Kidney epithelial cell (primary cell): ENCODE data around the gene C11orf71. TPM values are rescaled to one million over a fixed set of nuclear protein-coding genes. Genes with fewer than 3 reads are reported as not detected.

Experiments
- DNase-seq: peaks from one replicate; pipeline ENCODE4 v3.0.0-alpha.2; 2010; ENCODE audit warnings: low read depth
- H3K27me3 ChIP-seq: 2 replicates; pipeline ENCODE4 v1.6.0; 2011; ENCODE audit warnings: low read length; ENCODE audit not compliant: control insufficient read depth, insufficient read depth
- H3K36me3 ChIP-seq: 2 replicates; pipeline ENCODE4 v1.5.1; 2011; ENCODE audit warnings: low read length; ENCODE audit not compliant: control insufficient read depth, insufficient read depth
- H3K4me3 ChIP-seq: 2 replicates; pipeline ENCODE4 v1.5.1; 2011; ENCODE audit warnings: low read depth, mild to moderate bottlenecking, control low read depth, low read length
- total RNA-seq: library from RNA; depleted of rRNA; stranded (reverse); fragments of >200 nt; gene quantifications from 2 replicates; pipeline ENCODE4 v1.2.3, GENCODE V29; 2015
- TF ChIP-seq, protein P1 (sequence below): IDR thresholded peaks from 2 replicates; pipeline ENCODE4 v1.5.1; 2011; ENCODE audit warnings: mild to moderate bottlenecking, moderate library complexity, low read length, control low read depth, inconsistent platforms; ENCODE audit not compliant: insufficient read depth, poor library complexity, severe bottlenecking

Gene C11orf71
- total RNA-seq, 1 donor from 2014 or later = 1.6 TPM

DNA sequence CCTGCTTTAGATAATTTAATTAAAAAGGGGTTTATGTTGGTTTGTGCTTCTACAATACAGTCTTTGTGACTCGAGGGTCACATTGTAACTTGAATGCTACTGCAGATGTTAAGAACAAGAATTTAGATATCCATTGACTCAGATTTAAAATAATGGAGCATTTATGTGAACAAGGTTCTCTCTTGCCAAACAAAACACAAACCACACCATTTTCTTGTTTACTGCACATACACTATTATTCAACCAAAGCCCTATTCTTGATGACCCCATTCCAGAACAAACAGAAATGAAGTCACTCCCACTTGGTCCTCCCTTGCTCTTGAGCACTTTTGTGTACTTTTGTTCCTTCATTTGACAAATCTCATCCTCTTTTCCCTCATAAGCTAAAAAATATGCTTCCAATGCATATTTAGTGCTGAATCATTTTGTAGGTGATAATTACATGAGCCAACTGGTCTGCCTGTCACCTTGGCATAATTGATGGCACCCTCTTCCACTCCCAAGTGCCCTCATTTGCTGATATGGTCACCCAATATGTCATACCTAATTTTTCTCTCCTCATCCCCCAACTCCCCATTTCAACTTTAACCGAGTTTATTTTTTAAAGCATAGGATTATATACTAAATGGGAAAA is 2.8 kb downstream of the C11orf71 start:
- Histone ChIP-seq H3K4me3 (no peak overlapping the region), H3K27me3 (no peaks in the 10 kb centered on the region), H3K36me3 (no peaks in the 10 kb centered on the region)
- no peak for DNase-seq
- TF ChIP-seq, protein P1, sequence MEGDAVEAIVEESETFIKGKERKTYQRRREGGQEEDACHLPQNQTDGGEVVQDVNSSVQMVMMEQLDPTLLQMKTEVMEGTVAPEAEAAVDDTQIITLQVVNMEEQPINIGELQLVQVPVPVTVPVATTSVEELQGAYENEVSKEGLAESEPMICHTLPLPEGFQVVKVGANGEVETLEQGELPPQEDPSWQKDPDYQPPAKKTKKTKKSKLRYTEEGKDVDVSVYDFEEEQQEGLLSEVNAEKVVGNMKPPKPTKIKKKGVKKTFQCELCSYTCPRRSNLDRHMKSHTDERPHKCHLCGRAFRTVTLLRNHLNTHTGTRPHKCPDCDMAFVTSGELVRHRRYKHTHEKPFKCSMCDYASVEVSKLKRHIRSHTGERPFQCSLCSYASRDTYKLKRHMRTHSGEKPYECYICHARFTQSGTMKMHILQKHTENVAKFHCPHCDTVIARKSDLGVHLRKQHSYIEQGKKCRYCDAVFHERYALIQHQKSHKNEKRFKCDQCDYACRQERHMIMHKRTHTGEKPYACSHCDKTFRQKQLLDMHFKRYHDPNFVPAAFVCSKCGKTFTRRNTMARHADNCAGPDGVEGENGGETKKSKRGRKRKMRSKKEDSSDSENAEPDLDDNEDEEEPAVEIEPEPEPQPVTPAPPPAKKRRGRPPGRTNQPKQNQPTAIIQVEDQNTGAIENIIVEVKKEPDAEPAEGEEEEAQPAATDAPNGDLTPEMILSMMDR = no peak

DNA sequence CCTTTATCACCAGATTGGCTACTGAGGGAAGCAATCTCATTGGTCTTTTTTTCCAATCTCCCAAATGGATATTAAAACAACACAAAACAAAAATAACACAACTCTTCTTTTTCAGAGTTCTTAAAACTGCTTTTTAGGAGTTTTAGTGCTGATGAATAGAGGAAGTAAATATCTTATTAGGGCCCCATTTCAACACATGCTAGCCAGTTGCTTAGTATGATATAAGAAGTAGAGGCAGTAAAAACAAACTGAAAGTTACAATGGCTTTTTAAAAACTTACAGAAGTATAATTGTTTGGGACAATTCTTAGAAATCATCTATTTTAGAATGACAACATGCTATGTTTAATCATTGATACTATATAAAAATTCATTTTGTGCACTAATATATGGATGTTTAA is 3.4 kb downstream of the C11orf71 start:
- H3K27me3 ChIP-seq = no peaks in the 10 kb centered on the region
- TF ChIP-seq, protein P1 = no peak
- no peaks in the 10 kb centered on the region for H3K36me3 ChIP-seq
- H3K4me3 ChIP-seq = no peak overlapping the region
- no peak for DNase-seq

DNA sequence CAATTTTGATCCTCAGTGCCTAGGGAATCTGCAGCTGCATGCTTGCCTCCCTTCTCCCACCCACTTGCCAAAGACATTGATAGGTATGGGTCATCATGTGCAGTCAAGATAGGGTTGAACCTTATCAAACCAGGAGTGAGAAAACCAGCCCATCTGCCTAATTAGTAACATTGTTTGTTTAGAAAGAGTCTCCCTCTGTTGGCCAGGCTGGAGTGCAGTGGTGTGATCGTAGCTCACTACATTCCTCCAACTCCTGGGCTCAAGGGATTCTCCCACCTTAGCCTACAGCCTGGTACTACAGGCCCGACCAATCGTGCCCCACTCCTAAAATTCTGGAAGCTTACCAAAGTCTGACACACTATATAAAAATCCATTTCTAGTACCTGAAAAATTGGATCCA is 4.6 kb downstream of the C11orf71 start:
- no peak overlapping the region for H3K4me3 ChIP-seq
- no peaks in the 10 kb centered on the region for H3K27me3 ChIP-seq
- H3K36me3 ChIP-seq = no peaks in the 10 kb centered on the region
- TF ChIP-seq, protein P1 = peak; percentile 43
- no peak for DNase-seq

DNA sequence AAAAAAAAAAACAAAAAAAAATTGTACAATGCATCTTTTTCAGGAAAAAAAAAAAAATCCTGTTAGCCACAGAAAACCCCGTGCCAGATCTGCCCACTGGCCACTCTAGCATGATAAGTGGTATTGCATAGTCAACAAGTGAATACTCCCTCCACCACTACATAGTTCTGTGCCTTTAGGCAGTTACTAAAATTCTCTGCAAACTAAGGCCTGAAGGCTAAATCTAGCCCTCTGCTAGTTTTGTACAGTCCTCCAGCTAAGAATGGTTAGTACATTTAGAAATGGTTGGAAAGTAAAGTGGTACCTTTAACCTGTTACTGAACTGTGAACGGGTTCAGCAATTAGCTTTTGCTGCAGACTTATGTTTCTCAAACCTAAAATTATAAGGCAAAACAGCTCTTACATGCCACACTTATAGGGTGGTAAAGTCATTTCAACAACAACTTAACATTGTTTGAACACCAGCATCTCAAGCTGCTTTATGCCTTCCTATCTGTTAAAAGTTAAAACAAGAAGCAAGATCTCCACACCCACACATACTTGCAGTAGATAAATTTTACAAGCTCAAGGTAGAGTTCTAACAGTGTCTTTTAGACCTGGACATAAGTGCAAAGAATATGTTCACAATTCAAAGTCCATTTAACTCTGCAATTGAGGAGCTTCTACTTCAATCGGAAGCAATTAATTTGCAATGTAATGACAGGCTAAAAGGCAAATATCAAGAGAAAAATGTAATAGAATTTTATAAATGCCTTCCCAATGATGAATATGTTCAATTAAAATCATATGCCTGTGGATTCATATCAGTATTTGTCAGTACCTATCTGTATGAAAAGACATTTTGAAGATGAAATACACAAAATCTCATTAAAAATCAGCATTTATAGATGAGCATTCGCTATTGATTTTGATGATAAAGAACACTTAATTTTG is 7.3 kb downstream of the C11orf71 start:
- TF ChIP-seq, protein P1 = no peak
- Histone ChIP-seq H3K27me3 (no peaks in the 10 kb centered on the region), H3K4me3 (no peak overlapping the region), H3K36me3 (no peaks in the 10 kb centered on the region)
- DNase-seq = no peak

- TF ChIP-seq, protein P1 = no peak
- DNase-seq = no peak
- H3K4me3 ChIP-seq = no peak overlapping the region
- no peaks in the 10 kb centered on the region for H3K27me3 ChIP-seq
- no peaks in the 10 kb centered on the region for H3K36me3 ChIP-seq
These were observed 13.8 kb downstream of the C11orf71 start for GRCh38 chr11:114386545-114386944.
